ENCODE results near the gene DGKI.

- TF ChIP-seq CTCF (IDR thresholded peaks at IDR 0.05 in 4 of 5, conservative IDR thresholded peaks at IDR 0.05 in 1 of 5): no peak
- TF ChIP-seq POLR2A (IDR thresholded peaks at IDR 0.05): no peak
Measured at GRCh38 chr7:137480824-137481365, 365.9 kb downstream of the DGKI start.
